ENCODE measurements around the gene KIAA1217.
A peak's percentile ranks its signal among the peaks of the same experiment; 100 is the strongest.

Gene KIAA1217

GRCh38 chr10:24406809-24407483, 198.0 kb downstream of the KIAA1217 start:
- no peak for DNase-seq (ENCODE audit: low spot score)

GRCh38 chr10:24407928-24408327, 199.0 kb downstream of the KIAA1217 start:
- no peak for DNase-seq (ENCODE audit: low spot score)

GRCh38 chr10:24408365-24408764, 199.4 kb downstream of the KIAA1217 start:
- DNase-seq (ENCODE audit: low spot score), result no peak

GRCh38 chr10:24414597-24414996, 205.7 kb downstream of the KIAA1217 start:
- no peak for DNase-seq (ENCODE audit: low spot score)

- DNase-seq (ENCODE audit: low spot score), result peak; percentile 26
Observed at GRCh38 chr10:24415455-24416125, 206.7 kb downstream of the KIAA1217 start.

- DNase-seq (ENCODE audit: low spot score), result no peak
Observed at GRCh38 chr10:24416248-24416647, 207.3 kb downstream of the KIAA1217 start.

- DNase-seq (ENCODE audit: low spot score), result no peak
Observed at GRCh38 chr10:24417053-24417452, 208.1 kb downstream of the KIAA1217 start.

GRCh38 chr10:24418532-24418931, 209.6 kb downstream of the KIAA1217 start:
- DNase-seq (ENCODE audit: low spot score), result no peak

- peak; percentile 24 for DNase-seq (ENCODE audit: low spot score)
Observed at GRCh38 chr10:24419066-24419465, 210.1 kb downstream of the KIAA1217 start.

- DNase-seq (ENCODE audit: low spot score), result no peak
Observed at GRCh38 chr10:24425151-24425550, 216.2 kb downstream of the KIAA1217 start.

- DNase-seq (ENCODE audit: low spot score), result no peak
Observed at GRCh38 chr10:24427678-24428409, 218.9 kb downstream of the KIAA1217 start.

- no peak for DNase-seq (ENCODE audit: low spot score)
Observed at GRCh38 chr10:24428410-24428782, 219.5 kb downstream of the KIAA1217 start.

GRCh38 chr10:24430591-24430990, 221.7 kb downstream of the KIAA1217 start:
- no peak for DNase-seq (ENCODE audit: low spot score)

GRCh38 chr10:24432478-24433416, 223.8 kb downstream of the KIAA1217 start:
- peak; percentile 23 for DNase-seq (ENCODE audit: low spot score)

- no peak for DNase-seq (ENCODE audit: low spot score)
Observed at GRCh38 chr10:24433705-24434104, 224.8 kb downstream of the KIAA1217 start.

GRCh38 chr10:24434961-24435360, 226.0 kb downstream of the KIAA1217 start:
- DNase-seq (ENCODE audit: low spot score), result no peak

- DNase-seq (ENCODE audit: low spot score), result no peak
Observed at GRCh38 chr10:24435374-24435773, 226.4 kb downstream of the KIAA1217 start.

- DNase-seq (ENCODE audit: low spot score), result no peak
Observed at GRCh38 chr10:24437302-24437701, 228.4 kb downstream of the KIAA1217 start.

- no peak for DNase-seq (ENCODE audit: low spot score)
Observed at GRCh38 chr10:24438800-24439199, 229.9 kb downstream of the KIAA1217 start.

- no peak for DNase-seq (ENCODE audit: low spot score)
Observed at GRCh38 chr10:24439935-24440334, 231.0 kb downstream of the KIAA1217 start.

GRCh38 chr10:24440817-24441797, 232.2 kb downstream of the KIAA1217 start:
- DNase-seq (ENCODE audit: low spot score), result no peak

All from HuH-7 (cell line).